ENCODE data around the gene ZBTB32.
A peak's percentile ranks its signal among the peaks of the same experiment; 100 is the strongest.
"Not testable (repeated sequence)": the region's sequence is repeated elsewhere in the genome, so short reads cannot be mapped to it uniquely, and the experiment has no call there.

ZBTB32 gene

GRCh38 chr19:35670686-35671085 lies 33.7 kb upstream of the ZBTB32 start:
- Histone ChIP-seq H3K4me3 (ENCODE audit: low read length) (no peak overlapping the region), H3K9ac (ENCODE audit: low read length) (no peak overlapping the region), H3K4me1 (ENCODE audit: control insufficient read depth, insufficient read depth, low read length) (no peaks in the 10 kb centered on the region), H3K9me3 (ENCODE audit: control insufficient read depth, low read length) (no peaks in the 10 kb centered on the region), H3K36me3 (ENCODE audit: control insufficient read depth, insufficient read depth, low read length) (no peaks in the 10 kb centered on the region), H3K27me3 (ENCODE audit: control insufficient read depth, insufficient read depth, low read length) (peaks cover 28% of the 10 kb centered on the region)

- H3K36me3 ChIP-seq (ENCODE audit: control insufficient read depth, insufficient read depth, low read length): no peaks in the 10 kb centered on the region
Measured at GRCh38 chr19:35671818-35672217, 32.5 kb upstream of the ZBTB32 start.

DNA sequence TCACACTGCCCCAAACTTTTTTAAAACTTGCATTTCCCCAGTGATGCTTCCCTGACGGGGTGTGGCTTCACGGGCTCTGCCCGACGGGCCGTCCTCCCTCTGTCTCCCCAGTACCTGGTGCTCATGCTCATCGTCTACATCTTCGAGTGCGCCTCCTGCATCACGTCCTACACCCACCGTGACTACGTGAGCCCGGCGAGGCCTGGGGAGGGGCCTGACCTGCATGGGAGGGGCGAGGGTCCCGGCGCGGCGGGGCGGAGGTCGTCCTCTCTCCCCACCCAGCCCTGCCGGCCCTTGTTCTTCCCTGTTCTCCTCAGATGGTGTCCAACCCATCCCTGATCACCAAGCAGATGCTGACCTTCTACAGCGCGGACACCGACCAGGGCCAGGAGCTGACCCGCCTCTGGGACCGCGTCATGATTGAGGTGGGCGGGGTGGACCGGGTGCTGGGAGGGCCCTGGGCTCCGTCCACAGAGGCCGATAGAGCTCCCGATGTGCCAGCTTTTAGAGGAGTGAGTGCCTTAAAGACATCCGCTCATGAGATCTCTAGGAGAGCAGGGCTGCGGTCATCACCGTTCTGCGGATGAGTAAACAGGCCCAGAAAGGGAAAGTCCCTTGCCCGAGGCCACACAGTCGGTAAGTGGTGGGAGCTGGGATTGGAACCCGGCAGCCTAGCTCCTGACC lies 31.1 kb upstream of the ZBTB32 start:
- H3K27me3 ChIP-seq (ENCODE audit: control insufficient read depth, insufficient read depth, low read length): peaks cover 28% of the 10 kb centered on the region
- H3K4me3 ChIP-seq (ENCODE audit: low read length): peak overlapping the region; percentile 4
- no peaks in the 10 kb centered on the region for H3K9me3 ChIP-seq (ENCODE audit: control insufficient read depth, low read length)
- H3K9ac ChIP-seq (ENCODE audit: low read length): no peak overlapping the region
- H3K4me1 ChIP-seq (ENCODE audit: control insufficient read depth, insufficient read depth, low read length): no peaks in the 10 kb centered on the region
- no peaks in the 10 kb centered on the region for H3K36me3 ChIP-seq (ENCODE audit: control insufficient read depth, insufficient read depth, low read length)

More at GRCh38 chr19:35671818-35672217, 32.5 kb upstream of the ZBTB32 start:
- H3K4me1 ChIP-seq (ENCODE audit: control insufficient read depth, insufficient read depth, low read length): no peaks in the 10 kb centered on the region
- no peaks in the 10 kb centered on the region for H3K9me3 ChIP-seq (ENCODE audit: control insufficient read depth, low read length)
- no peak overlapping the region for H3K9ac ChIP-seq (ENCODE audit: low read length)
- peaks cover 28% of the 10 kb centered on the region for H3K27me3 ChIP-seq (ENCODE audit: control insufficient read depth, insufficient read depth, low read length)
- no peak overlapping the region for H3K4me3 ChIP-seq (ENCODE audit: low read length)

DNA sequence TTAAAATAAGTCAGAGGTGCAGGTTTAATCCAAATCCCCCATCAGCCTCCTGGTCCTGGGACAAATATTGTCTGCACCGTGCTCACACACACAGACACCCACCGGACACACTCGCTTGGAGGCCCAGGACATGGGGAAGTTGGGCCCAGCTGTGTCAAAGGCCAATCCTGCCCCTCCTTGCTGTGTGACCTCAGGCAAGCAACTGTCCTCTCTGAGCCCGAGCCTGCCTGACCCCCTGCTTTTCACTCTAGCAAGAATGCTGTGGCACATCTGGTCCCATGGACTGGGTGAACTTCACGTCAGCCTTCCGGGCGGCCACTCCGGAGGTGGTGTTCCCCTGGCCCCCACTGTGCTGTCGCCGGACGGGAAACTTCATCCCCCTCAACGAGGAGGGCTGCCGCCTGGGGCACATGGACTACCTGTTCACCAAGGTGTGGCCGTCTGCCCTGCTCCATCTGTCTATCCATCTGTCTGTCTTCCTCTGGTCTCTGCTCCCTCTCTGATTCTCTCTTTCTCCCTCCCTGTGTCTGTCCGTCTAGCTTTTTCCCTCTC lies 28.7 kb upstream of the ZBTB32 start:
- H3K27me3 ChIP-seq (ENCODE audit: control insufficient read depth, insufficient read depth, low read length): peaks cover 19% of the 10 kb centered on the region
- no peak overlapping the region for H3K9ac ChIP-seq (ENCODE audit: low read length)
- no peaks in the 10 kb centered on the region for H3K36me3 ChIP-seq (ENCODE audit: control insufficient read depth, insufficient read depth, low read length)
- H3K4me1 ChIP-seq (ENCODE audit: control insufficient read depth, insufficient read depth, low read length): no peaks in the 10 kb centered on the region
- no peaks in the 10 kb centered on the region for H3K9me3 ChIP-seq (ENCODE audit: control insufficient read depth, low read length)
- no peak overlapping the region for H3K4me3 ChIP-seq (ENCODE audit: low read length)

DNA sequence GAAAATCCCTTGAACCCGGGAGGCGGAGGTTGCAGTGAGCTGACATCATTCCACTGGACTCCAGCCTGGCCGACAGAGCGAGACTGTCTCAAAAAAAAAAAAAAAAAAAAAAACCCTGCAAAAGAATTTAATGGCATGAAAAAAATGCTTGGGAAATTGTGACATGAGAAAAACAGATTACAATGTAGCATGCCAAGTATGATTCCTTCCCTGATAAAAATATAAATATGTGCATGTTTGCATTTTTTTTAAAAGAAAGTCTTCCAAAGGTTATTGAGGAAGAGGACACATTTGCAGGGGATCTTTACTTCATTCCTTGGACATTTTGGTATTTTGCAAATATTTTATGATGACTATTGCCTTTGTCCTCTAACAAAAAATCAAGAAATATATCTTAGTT lies 14.5 kb upstream of the ZBTB32 start:
- no peak overlapping the region for H3K9ac ChIP-seq (ENCODE audit: low read length)
- H3K4me3 ChIP-seq (ENCODE audit: low read length): no peak overlapping the region
- H3K36me3 ChIP-seq (ENCODE audit: control insufficient read depth, insufficient read depth, low read length): no peaks in the 10 kb centered on the region
- H3K9me3 ChIP-seq (ENCODE audit: control insufficient read depth, low read length): no peaks in the 10 kb centered on the region
- H3K4me1 ChIP-seq (ENCODE audit: control insufficient read depth, insufficient read depth, low read length): no peaks in the 10 kb centered on the region
- H3K27me3 ChIP-seq (ENCODE audit: control insufficient read depth, insufficient read depth, low read length): no peaks in the 10 kb centered on the region

DNA sequence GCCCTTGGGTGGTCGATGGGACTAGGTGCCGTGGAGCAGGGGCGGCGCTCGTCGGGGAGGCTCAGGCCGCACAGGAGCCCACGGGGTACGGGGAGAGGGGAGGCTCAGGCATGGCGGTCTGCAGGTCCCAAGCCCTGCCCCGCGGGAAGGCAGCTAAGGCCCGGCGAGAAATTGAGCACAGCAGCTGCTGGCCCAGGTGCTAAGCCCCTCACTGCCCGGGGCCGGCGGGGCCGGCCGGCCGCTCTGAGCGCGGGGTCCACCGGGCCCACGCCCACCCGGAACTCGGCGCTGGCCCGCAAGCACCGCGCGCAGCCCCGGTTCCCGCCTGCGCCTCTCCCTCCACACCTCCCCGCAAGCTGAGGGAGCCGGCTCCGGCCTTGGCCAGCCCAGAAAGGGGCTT lies 13.3 kb upstream of the ZBTB32 start:
- not testable (repeated sequence) for H3K4me3 ChIP-seq (ENCODE audit: low read length); H3K27me3 ChIP-seq (ENCODE audit: control insufficient read depth, insufficient read depth, low read length); H3K36me3 ChIP-seq (ENCODE audit: control insufficient read depth, insufficient read depth, low read length); H3K4me1 ChIP-seq (ENCODE audit: control insufficient read depth, insufficient read depth, low read length); H3K9ac ChIP-seq (ENCODE audit: low read length); H3K9me3 ChIP-seq (ENCODE audit: control insufficient read depth, low read length)

DNA sequence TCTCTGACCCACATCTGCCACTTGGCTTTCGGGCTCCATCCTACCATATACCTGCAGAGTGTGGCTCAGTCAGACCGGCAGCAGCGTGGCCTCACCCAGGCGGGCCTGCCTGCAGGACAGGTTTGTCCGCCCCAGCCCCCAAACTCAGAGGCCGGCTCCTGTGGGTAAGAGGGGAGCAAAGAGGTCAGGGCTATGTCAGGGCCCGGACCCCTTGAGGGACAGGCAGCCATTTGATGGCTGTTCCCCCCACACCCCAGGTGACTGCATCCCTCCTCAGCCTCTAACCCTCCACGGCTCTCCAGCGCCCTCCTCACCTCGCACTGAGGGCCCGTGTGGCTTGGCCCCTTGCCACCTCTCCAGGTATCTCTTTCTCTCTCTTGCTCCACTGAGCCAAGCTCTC lies 12.3 kb upstream of the ZBTB32 start:
- no peak overlapping the region for H3K9ac ChIP-seq (ENCODE audit: low read length)
- no peaks in the 10 kb centered on the region for H3K4me1 ChIP-seq (ENCODE audit: control insufficient read depth, insufficient read depth, low read length)
- H3K9me3 ChIP-seq (ENCODE audit: control insufficient read depth, low read length): no peaks in the 10 kb centered on the region
- H3K4me3 ChIP-seq (ENCODE audit: low read length): no peak overlapping the region
- no peaks in the 10 kb centered on the region for H3K36me3 ChIP-seq (ENCODE audit: control insufficient read depth, insufficient read depth, low read length)
- H3K27me3 ChIP-seq (ENCODE audit: control insufficient read depth, insufficient read depth, low read length): no peaks in the 10 kb centered on the region

- no peak overlapping the region for H3K9ac ChIP-seq (ENCODE audit: low read length)
- no peaks in the 10 kb centered on the region for H3K27me3 ChIP-seq (ENCODE audit: control insufficient read depth, insufficient read depth, low read length)
- no peaks in the 10 kb centered on the region for H3K9me3 ChIP-seq (ENCODE audit: control insufficient read depth, low read length)
- H3K4me3 ChIP-seq (ENCODE audit: low read length): no peak overlapping the region
- no peaks in the 10 kb centered on the region for H3K36me3 ChIP-seq (ENCODE audit: control insufficient read depth, insufficient read depth, low read length)
- no peaks in the 10 kb centered on the region for H3K4me1 ChIP-seq (ENCODE audit: control insufficient read depth, insufficient read depth, low read length)
Measured at GRCh38 chr19:35693422-35693821, 10.9 kb upstream of the ZBTB32 start.

GRCh38 chr19:35693835-35694599 lies 10.3 kb upstream of the ZBTB32 start:
- no peak overlapping the region for H3K9ac ChIP-seq (ENCODE audit: low read length)
- H3K27me3 ChIP-seq (ENCODE audit: control insufficient read depth, insufficient read depth, low read length): no peaks in the 10 kb centered on the region
- no peaks in the 10 kb centered on the region for H3K36me3 ChIP-seq (ENCODE audit: control insufficient read depth, insufficient read depth, low read length)
- H3K4me3 ChIP-seq (ENCODE audit: low read length): no peak overlapping the region
- no peaks in the 10 kb centered on the region for H3K4me1 ChIP-seq (ENCODE audit: control insufficient read depth, insufficient read depth, low read length)
- H3K9me3 ChIP-seq (ENCODE audit: control insufficient read depth, low read length): no peaks in the 10 kb centered on the region

DNA sequence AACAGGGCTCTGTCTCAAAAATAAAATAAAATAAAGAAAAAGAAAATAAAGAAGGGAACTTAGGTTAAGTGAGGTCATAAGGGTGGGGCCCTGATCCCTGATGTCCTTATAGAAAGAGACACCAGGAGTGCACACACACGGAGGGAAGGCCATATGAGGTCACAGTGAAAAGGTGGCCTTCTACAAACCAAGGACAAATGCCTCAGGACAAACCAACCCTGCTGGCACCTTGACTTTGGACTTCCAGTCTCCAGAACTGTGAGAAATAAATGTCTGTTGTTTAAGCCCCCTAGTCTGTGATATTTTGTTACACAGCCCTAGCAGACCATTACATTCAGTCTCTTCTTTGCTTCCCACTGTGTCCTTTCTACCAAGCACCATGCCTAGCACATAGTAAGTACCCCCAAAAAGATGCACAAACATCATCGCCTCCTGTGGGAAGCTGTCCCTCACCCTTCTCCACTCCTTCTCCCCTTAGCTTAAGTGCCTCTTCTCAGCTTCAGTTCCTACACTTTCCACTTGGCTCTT lies 8.4 kb upstream of the ZBTB32 start:
- Histone ChIP-seq H3K36me3 (ENCODE audit: control insufficient read depth, insufficient read depth, low read length) (no peaks in the 10 kb centered on the region), H3K9ac (ENCODE audit: low read length) (no peak overlapping the region), H3K9me3 (ENCODE audit: control insufficient read depth, low read length) (no peaks in the 10 kb centered on the region), H3K27me3 (ENCODE audit: control insufficient read depth, insufficient read depth, low read length) (no peaks in the 10 kb centered on the region), H3K4me1 (ENCODE audit: control insufficient read depth, insufficient read depth, low read length) (no peaks in the 10 kb centered on the region), H3K4me3 (ENCODE audit: low read length) (no peak overlapping the region)

DNA sequence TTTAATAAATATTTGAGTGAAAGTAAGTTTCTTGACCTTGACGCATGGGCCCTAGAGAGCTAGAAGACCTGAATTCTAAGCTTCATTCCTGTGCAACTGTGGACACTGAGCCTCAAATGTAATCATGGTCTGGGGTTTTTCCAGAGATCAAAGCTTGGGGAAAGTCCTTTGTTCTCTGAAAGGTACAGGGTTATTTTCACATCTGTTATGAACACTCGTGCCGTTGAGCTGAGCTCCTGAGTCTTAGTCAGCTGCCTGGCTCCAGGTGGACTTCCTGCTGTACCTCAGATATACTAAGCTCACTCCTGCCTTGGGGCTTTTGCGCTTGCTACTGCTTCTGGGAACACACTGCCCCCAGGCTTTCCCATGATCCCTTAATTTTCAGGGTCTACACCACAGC lies 7.5 kb upstream of the ZBTB32 start:
- H3K36me3 ChIP-seq (ENCODE audit: control insufficient read depth, insufficient read depth, low read length): no peaks in the 10 kb centered on the region
- no peak overlapping the region for H3K4me3 ChIP-seq (ENCODE audit: low read length)
- H3K27me3 ChIP-seq (ENCODE audit: control insufficient read depth, insufficient read depth, low read length): no peaks in the 10 kb centered on the region
- peaks cover under 1% of the 10 kb centered on the region for H3K4me1 ChIP-seq (ENCODE audit: control insufficient read depth, insufficient read depth, low read length)
- H3K9me3 ChIP-seq (ENCODE audit: control insufficient read depth, low read length): no peaks in the 10 kb centered on the region
- H3K9ac ChIP-seq (ENCODE audit: low read length): no peak overlapping the region
